ENCODE data around the gene NLRP6. TPM values are rescaled to one million over a fixed set of nuclear protein-coding genes. Genes with fewer than 3 reads are reported as not detected.

The NLRP6 gene
- total RNA-seq, result not detected in 2 replicates

DNA sequence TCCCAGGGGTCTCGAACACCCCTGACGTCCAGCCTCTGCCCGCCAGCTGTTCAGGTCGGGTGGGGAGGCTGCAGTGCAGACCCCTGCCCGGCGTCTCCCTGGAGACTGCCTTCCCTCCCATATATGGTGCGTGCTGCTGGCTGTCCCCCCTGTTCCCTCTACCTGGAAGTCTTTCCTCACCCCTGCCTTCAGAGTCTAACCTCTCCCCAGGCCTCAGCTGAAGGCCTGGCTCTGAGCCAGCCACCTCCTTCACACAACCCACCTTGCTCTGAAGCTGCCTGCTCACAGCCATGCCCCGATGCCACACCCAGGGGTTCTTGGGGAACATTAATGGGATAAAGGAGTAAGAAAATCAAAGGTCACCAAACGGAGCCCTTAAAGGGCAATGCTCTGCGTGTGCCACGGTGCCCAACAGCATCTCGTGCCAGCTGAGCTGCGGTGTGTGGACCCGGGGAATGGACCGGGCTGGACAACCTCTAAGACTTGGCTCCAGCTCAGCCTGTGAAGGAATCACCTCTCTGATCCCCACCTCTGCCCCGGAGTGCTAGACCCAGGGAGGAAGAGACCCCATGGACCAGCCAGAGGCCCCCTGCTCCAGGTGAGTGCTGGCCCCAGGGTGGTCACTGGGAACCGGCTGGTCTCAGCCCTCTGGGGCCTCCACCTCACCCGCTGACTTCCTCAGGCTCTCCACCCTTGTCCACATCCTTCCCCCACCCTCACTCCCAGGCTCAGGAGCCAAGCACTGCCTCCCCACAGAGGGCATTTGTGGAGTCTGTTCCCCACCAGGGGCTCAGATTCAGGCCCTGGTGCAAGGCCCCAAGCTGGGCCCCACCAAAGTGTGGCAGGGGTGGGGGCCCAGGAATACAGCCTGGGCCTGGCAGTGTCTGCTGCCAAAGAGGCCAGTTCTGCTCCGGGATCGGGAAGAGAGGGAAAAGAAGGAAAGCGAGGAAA is at the start of gene NLRP6:
Gene NLRP6, plus strand, starts transcription at position 407 of the 951 bp plus-strand sequence. Its CDS starts 163 bp downstream, at position 570.

DNA sequence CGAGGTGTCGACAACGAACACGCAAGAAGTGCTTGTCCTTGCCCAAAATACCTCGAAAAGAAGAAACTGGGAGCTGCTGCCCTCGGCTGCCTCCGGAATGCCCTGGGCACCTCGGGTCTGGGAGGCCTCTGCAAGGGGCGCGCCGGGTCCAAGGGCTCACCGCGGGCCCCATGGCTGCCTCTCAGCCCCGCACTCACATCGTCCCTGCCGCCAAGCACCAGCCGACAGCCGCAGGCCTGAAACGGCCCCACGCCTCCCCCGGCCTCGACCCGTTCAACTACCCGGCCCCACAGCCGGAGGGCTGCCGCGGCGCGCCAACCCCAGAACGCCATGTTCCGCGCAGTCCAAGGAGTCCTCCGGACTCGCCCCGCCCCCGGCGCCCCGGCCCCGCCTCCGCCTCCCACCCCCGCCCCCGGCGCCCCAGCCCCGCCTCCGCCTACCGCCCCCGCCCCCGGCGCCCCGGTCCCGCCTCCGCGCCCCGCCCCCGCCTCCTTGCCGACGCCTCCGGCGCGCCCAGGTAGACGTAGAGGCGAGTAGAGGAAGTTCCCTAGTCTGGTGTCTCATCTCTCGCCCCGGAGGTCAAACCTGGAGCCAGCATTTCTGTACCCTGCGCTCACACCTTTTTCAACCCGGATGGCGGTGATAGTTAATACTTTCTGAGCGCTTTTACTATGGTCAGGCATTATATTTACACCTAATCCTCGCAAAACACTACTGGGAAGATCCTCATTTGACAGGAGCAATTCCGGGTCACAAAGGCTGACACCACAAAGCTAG is 42.0 kb upstream of the NLRP6 start, which contains the start of gene SIRT3:
Gene SIRT3, minus strand, starts transcription at position 346 of the 777 bp plus-strand sequence. Its CDS starts 14 bp downstream, at position 332.

DNA sequence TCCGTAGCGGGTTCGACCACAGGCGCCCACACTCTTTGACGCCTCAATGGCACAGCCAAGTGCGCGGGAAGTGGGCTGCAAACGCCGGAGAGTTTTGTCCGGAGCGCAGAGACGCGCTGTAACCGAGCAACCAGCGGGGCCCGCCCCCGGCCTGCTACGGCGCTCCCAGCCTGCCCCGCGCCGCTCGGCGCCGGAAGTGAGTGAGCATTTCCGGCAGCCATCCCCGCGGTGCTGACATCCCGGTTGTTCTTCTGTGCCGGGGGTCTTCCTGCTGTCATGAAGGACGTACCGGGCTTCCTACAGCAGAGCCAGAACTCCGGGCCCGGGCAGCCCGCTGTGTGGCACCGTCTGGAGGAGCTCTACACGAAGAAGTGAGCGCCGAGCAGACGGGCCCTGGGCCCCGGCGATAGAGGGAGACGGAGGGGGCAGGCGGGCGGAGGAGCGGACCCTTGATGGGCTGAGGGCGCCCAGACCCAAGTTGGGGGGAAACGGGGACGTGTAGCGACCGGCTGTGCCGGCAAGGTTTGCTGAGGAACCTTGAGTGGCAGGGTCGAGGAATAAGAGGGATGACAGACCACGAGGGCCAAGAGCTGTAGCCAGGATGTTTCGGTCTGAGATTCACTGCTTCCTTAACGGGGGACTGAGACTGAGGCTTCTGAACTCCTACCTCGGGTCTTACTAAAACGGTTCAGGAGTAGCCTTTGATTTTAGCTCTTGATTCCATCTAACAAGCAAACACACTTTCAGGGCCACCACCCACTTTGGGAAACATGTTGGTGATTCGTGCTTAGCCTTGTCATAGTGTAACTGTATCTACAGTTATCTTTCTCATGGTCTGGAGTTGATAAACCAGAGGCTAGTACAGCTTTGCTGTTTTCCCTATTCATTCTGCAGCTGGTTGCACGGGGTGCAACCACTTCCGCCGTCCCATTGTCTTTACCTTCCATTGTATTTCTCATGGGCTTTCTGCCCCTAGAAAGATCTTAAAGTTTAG is 41.1 kb upstream of the NLRP6 start, which contains the start of gene PSMD13:
Gene PSMD13, plus strand, starts transcription at position 203 of the 994 bp plus-strand sequence. Its CDS starts 74 bp downstream, at position 277.

DNA sequence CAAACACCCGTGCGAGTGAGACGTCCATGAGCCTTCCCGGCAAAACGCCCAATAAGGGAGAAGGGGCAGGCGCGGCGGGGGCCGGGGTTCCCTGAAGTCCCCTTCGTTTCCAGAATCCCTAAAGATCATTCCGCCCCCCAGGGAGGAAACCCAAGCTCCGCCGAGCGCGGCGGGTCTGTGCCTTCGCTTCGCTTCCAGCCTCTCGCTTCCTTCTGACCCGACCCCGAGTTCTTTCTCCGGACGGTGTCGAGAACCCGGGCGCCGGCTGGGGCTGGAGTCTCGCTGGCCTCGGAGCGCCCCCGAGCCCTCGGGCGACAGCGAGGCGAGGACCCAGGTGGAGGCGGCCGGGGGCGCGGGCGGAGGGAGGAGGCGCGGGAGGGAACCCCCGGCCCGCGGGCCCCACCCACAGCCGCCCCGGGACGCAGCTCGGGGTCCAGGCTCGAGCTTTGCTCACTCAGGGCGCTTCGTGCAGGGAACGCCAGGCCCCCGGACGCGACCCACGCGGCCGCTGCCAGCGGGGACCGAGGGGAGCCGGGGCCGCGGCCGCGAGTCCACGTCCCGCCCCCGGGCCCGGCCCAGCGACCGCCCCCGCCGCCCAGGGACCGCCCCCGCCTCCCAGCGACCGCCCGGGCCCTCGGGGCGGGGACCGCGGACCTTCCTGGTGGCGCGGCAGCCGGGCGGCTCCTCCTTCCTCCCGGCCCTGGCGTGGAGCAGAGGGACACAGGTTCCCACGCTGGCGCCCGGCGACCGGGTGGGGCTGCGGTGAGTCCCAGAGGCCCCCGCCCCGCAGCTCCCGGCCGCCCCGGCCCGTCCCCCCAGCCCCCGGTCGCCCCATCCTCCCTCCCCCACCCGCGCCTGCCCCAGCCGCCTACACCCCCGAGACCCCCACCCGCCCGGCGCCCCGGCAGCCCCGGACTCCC is 10.5 kb downstream of the NLRP6 start, which contains the start of gene PGGHG:
Gene PGGHG, plus strand, starts transcription at position 649 of the 920 bp plus-strand sequence. CDS start 691 bp downstream, outside the sequence.

DNA sequence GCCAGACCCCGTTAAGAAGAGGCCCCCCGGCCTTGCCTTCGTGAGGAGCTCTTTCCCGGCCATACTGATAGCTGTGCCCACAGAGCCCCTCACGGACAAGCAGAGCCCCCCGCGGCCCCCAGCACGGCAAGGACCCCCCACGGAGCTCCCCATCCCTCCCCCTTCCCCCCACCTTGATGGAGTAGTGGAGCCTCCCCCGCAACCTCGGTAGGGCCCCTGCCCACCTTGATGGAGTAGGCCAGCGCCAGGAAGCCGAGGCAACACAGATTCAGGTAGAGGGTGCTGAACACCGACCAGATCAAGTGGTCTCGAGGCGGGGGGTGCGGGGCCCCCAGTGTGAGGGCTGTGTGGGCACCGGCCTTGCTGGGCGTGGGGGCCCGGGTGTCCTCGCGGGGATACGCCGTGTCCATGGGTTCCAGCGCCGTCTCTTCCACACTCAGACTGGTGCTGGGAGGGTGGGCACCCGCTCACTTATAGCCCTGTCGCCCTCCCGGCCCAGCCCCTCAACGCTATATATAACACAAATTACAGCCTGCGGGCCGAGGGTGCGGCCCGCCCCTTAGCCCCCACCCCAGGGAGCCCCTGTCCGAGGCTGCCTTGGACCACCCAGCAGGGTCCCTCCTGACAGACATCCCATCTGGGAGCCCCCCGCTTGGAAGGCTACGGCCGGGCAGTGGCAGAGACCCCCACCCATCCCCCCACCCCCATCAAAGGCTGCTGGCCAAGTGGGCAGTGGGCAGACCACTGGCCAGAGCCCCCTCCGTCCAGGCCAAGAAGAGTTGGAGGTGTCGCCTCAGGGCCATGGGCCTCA is 21.1 kb downstream of the NLRP6 start, which contains the start of gene IFITM5:
Gene IFITM5, minus strand, starts transcription at position 446 of the 811 bp plus-strand sequence. Its CDS starts 36 bp downstream, at position 410.

DNA sequence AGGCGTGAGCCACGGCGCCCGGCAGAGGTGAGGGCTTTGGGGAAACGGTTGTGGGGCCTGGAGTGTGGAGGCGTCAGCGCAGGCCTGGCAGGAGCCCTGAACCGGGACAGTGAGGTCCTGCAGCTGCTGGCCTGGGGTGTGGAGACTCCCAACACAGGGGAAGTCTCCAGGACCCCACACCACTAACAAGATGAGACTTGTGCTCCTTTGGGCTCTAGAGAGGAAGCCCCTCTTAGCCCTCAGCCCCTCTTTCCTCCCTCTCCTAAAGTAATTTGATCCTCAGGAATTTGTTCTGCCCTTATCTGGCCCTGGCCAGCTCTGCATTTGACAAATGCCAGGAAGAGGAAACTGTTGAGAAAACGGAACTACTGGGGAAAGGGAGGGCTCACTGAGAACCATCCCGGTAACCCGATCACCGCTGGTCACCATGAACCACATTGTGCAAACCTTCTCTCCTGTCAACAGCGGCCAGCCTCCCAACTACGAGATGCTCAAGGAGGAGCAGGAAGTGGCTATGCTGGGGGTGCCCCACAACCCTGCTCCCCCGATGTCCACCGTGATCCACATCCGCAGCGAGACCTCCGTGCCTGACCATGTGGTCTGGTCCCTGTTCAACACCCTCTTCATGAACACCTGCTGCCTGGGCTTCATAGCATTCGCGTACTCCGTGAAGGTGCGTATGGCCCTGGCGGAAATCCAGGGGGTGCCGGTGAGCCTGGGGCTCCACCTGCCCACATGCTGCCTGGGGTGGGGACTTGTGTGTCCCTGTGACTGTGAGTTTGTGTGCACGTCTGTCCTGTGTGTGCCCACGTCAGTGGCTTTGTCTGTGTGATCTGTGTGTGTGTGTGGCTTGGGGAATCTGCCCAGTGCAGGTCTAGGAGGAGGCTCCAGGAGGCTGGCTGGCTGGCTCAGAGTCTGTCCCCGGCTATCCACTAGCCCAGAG is 29.8 kb downstream of the NLRP6 start, which contains the start of gene IFITM2:
Gene IFITM2, plus strand, starts transcription at position 51 of the 943 bp plus-strand sequence. Its CDS starts 377 bp downstream, at position 428.

DNA sequence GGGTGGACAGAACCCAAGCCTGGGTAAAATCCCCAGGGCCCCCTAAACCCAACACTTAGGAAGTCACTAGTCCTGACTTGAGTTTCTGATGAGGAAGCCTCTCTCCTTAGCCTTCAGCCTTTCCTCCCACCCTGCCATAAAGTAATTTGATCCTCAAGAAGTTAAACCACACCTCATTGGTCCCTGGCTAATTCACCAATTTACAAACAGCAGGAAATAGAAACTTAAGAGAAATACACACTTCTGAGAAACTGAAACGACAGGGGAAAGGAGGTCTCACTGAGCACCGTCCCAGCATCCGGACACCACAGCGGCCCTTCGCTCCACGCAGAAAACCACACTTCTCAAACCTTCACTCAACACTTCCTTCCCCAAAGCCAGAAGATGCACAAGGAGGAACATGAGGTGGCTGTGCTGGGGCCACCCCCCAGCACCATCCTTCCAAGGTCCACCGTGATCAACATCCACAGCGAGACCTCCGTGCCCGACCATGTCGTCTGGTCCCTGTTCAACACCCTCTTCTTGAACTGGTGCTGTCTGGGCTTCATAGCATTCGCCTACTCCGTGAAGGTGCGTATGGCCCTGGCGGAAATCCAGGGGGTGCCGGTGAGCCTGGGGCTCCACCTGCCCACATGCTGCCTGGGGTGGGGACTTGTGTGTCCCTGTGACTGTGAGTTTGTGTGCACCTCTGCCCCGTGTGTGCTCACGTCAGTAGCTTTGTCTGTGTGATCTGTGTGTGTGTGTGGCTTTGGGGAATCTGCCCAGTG is 35.8 kb downstream of the NLRP6 start, which contains the start of gene IFITM1:
Gene IFITM1, plus strand, starts transcription at position 254 of the 767 bp plus-strand sequence. Its CDS starts 131 bp downstream, at position 385.

Other genes starting within 250 kb of the NLRP6 start
- not detected in 2 replicates for gene SCGB1C1, start 85.3 kb upstream of the NLRP6 start, total RNA-seq
- 50.9 and 52.7 TPM in 2 replicates for gene BET1L, start 71.0 kb upstream of the NLRP6 start, total RNA-seq
- gene RIC8A, start 70.7 kb upstream of the NLRP6 start, total RNA-seq, result 73.5 and 136 TPM in 2 replicates
- gene SIRT3, start 42.1 kb upstream of the NLRP6 start, total RNA-seq, result 5.5 and 16.6 TPM in 2 replicates
- 115 and 132 TPM in 2 replicates for gene PSMD13, start 41.4 kb upstream of the NLRP6 start, total RNA-seq
- gene PGGHG, start 10.7 kb downstream of the NLRP6 start, total RNA-seq, result 16.7 and 34.8 TPM in 2 replicates
- not detected in 2 replicates for gene IFITM5, start 21.1 kb downstream of the NLRP6 start, total RNA-seq
- gene IFITM2, start 29.4 kb downstream of the NLRP6 start, total RNA-seq, result 478 and 666 TPM in 2 replicates
- 203 and 427 TPM in 2 replicates for gene IFITM1, start 35.6 kb downstream of the NLRP6 start, total RNA-seq
- gene IFITM3, start 42.5 kb downstream of the NLRP6 start, total RNA-seq, result 802 and 859 TPM in 2 replicates
- 2.3 and 7.1 TPM in 2 replicates for gene B4GALNT4, start 91.1 kb downstream of the NLRP6 start, total RNA-seq
- gene PKP3, start 115.8 kb downstream of the NLRP6 start, total RNA-seq, result 0.54 and 3.2 TPM in 2 replicates
- gene SIGIRR, start 136.6 kb downstream of the NLRP6 start, total RNA-seq, result 42.4 and 43.0 TPM in 2 replicates
- not detected in 2 replicates for gene ANO9, start 163.6 kb downstream of the NLRP6 start, total RNA-seq
- gene PTDSS2, start 171.9 kb downstream of the NLRP6 start, total RNA-seq, result 36.3 and 40.8 TPM in 2 replicates
- gene RNH1, start 228.8 kb downstream of the NLRP6 start, total RNA-seq, result 451 and 498 TPM in 2 replicates

Measured in cardiac atrium fibroblast (primary cell).